Measurements from ENCODE around the gene PPM1D.
"Not testable (repeated sequence)": the region's sequence is repeated elsewhere in the genome, so short reads cannot be mapped to it uniquely, and the experiment has no call there.

GRCh38 chr17:60593441-60594036 is 6.5 kb upstream of the PPM1D start:
- TF ChIP-seq EZH2 (IDR thresholded peaks at IDR 0.05); POLR2AphosphoS5 (IDR thresholded peaks at IDR 0.05; ENCODE audit: borderline replicate concordance, low read depth, low read length); FOXP2 (optimal IDR thresholded peaks at IDR 0.05; ENCODE audit: control extremely low read depth, extremely low read length, insufficient read depth): not testable (repeated sequence)
